T-helper 9 cell (primary cell): Measurements from ENCODE around the gene ISLR.

ENCODE experiments used
- DNase-seq: peaks from one replicate; pipeline ENCODE4 v3.0.0-alpha.2; 2020

The ISLR gene

DNA sequence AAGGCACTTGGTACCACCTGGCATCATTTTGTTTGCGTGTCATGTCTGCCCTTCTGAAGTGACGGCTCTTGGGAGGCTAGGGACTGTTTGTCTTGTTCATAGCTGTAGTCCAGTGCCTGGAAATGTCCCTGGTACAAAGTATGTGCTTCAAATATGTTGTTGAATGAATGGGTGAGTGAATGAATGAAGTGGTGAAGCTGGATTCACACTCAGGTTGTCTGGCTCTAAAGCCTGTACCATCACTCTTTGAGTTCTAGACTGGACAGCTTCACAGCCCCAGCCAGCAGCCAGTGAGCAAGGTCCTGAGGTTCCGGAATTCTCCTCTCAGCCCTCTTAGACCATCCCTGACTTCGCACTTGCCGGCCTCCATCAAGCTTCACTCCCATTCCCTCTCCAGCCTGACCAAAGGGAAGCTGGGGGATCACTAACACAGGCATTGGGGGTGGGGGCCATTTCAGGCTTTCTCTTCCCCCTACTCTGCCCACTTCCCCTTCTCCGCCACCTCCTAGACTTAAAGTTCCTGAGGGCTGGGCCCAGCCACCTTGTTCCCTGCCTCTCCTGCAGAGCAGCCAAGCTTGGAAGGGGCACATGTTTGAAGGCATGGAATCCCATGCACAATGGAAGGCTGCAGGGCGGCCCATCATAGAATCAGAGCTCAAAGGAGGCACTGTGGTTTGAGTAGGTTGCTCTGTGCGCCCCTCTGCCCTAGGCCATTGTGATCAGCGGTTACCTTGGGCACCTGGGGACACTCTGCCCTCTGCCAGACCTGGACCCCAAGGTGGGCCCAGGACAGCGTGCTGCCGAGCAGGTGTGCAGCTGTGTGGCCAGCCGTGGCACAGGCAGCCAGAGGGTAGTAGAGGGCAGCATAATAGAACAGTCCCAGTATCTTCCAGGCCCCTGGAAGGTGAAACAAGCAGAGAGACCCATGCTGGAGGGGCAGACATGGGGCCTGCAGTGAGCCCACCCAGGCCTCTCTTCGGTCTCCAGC is 21.4 kb downstream of the ISLR start:
- DNase-seq, result no peak

- no peak for DNase-seq
Measured at GRCh38 chr15:74196175-74196574, 22.7 kb downstream of the ISLR start.

GRCh38 chr15:74197176-74197965 is 23.9 kb downstream of the ISLR start:
- no peak for DNase-seq

DNA sequence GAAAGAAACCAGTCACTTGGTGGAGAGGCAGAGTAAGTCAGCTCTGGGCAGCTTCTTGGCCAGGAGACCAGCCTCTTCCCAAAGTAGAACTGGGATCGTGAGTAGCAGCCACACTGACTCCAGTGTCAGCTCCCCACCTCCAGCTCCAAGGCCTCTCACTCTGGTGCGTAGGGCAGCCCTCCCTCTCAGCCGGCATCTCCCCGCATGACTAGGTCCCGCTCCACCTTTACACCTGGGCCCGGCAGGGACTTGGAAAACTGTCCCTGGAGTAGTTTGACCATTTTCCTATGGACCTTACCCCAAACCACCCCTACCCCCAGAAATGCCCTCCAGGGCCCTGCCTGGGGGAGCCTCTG is 25.8 kb downstream of the ISLR start:
- DNase-seq, result no peak

GRCh38 chr15:74200412-74200815 is 26.9 kb downstream of the ISLR start:
- no peak for DNase-seq

GRCh38 chr15:74200871-74201419 is 27.4 kb downstream of the ISLR start:
- no peak for DNase-seq

DNA sequence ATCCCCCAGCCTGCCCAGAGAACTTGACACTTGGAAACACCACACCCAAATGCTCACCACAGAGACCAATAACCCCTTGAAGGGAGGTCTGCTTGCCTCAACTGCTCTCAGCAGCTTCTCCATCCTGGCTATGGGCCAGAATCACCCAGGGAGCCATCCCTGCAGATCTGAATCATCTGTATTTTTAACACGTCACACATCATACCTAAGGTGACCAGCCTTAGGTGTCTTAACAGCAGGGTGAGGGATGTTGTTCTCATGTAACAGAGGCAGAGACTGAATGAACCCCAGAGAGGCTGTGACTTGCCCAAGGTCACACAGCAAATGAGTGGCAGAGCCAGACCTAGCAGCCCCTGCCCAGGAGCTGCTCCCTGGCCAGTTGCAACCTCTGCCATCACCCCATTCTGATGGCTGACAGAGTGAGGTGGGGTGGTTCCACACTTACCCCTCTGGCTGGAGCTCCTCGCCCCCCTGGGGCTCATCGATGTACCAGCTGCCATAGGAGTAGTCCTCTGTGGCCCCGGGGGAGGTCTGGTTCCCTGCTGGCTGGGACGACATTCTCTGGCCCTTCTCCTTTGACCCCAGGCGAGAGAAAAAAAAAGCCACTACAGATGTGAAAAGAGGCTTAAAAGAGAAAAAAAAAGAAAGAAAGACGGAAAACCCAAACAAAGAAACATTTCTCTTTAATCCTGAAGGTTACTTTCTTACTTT is 28.4 kb downstream of the ISLR start:
- no peak for DNase-seq

DNA sequence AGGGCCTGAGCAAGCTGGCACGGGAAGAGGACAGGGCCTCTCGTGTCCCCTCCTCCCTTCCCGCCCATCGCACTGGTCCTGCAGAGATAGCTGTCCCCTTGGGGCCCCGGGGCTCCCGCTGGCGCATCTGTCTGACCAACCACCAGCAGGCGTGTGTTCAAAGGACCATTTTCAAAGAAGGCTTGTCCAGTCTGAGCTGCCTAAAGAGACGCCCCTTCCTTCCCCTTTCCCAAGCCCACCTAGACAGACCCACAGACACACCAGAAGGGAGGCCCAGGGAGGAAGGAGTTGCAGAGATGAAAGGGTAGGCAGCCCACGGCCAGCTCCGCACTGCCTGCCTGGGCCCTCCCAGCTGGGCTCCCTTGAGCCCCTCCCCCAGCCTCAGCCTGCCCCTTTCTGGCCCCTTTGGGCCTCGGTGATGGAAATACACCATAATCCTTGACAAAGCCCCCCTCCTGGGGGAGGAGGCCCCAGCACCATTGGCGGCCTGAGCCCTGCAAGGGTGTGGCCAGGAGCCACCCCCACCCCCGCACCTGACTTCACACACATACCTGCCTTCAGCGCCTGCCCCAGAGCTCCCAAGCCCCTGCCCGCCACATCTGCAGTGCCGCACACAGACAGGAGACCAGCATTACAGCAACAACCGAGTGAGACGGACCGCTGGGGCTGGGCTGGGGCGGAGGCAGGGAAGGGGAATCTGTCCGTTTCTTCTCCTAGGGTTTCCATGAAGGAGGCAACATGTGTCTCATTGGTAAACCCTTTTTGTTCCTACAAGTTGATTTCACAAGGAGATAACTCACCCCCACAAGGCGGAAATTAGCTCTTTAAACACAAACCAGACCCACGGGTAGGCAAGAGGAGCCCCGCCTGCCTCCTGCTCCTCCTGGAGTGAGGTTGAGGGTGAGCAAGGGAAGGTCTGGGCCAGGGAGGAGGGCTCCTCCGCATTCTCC is 29.2 kb downstream of the ISLR start, which contains the start of gene STRA6:
TSS of gene STRA6 (minus strand) at position 336 of the 950 bp plus-strand sequence. CDS start 520 bp downstream, outside the sequence.
- no peak for DNase-seq

DNA sequence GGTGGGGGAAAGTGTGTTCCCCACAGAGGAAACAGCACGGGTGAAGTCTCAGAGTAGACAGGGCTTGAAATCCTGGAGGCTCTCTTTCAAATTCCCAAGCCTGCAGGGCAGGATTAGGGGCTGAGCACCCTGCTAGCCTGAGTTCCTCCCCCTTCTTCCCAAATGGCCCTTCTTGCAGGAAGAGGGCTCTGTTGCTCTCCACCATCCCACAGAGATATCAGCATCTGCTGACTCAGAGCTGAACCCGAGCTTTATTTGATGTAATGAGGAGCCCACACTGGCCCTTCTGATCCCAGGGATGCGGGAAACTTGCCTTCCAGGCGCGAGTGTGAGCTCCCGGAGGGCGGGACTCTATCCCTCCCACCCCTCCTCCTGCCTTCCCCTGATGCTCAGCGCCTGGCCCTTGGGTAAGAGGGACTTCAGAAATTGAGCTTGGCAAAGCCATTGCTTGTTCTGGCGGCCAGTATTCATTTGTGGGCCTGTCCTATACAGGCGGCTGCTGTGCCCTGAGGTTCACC is 30.5 kb downstream of the ISLR start:
- DNase-seq, result no peak

- DNase-seq, result no peak
Measured at GRCh38 chr15:74205582-74205947, 32.1 kb downstream of the ISLR start.

DNA sequence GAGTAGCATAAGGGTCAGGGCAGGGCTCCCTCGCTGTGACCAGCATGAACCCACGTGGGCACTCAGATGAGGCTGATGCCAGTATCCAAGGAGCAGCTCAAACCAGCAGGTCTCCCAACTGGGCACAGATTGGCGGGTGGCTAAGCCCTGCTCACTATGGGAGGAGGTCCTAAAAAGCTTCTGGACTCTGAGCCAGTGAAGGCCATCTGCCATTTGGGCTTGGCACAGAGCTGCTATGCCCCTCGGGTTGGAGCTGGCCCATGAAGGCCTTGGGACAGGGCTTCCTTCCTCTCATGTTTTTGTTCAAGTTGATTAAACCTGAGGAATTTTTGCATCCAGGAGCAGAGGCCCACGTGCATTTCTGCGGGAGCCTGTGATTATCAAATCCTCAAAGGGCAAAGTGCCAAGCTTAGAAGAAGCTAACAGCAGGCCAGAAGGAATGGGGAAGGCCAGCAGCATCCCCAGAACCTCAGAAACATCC is 33.3 kb downstream of the ISLR start:
- DNase-seq, result no peak

GRCh38 chr15:74207652-74208440 is 34.3 kb downstream of the ISLR start:
- no peak for DNase-seq

- no peak for DNase-seq
Measured at GRCh38 chr15:74208496-74208895, 35.0 kb downstream of the ISLR start.

DNA sequence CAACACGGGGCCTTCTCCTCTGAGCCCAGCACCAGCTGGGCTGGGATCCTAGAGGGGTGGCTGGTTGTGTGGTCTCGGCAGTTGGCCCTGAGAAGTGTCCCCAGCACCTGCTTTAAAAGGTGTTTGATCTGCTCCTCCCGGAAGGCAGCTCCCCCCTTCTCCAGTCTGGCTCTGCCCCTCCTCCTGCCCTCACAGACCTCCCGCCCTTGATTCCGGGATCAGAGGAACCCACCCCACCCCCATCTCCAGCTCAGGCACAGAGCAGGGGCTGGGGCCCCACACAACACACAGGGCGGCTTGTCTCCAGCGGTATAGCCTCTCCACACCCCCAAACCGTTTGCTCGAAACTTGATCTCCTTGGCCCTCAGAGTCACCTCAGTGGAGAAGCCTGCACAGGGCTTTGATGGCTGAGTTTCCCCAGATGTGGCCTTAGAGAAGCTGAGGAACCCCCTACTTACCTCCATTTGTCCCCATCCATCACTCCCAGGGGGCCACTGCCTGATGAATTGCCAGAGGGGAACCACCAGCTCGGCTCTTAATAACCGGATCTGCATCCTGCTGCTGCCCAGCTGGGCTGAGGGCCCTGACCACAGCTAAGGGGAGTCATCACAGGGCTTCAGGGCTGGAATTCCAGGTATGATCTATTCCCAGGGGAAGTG is 35.5 kb downstream of the ISLR start:
- no peak for DNase-seq

- no peak for DNase-seq
Measured at GRCh38 chr15:74209560-74209958, 36.0 kb downstream of the ISLR start.

DNA sequence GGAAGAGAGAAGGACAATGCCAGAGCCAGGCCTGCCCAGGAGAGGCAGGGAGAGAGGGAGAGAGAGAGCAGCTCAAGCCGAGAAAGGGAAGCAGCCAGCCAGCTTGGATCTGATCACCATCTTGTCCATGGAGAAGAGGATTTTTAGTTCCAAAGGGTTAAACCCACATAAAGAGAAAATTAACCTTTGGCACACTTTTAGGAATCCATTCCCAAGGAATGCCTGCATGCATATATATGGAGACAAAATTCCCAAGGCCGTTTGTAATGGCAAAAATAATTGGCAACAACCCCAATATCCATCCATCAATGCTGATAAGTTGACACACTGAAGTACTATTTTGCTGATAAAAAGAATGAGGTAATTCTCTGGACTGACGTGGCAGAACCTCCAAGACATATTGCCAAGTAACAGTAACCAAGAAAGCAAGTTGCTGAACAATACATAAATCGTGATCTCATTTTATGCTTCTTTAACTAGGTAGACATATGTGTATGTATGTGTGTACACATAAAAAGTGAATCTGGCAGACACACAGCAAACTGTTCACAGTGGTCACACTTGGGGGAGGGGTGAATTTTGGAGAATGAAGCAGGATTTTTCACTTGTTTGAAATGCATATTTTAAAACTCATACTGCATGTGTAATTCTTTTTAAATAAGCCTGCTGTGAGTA is 36.6 kb downstream of the ISLR start:
- DNase-seq, result no peak

DNA sequence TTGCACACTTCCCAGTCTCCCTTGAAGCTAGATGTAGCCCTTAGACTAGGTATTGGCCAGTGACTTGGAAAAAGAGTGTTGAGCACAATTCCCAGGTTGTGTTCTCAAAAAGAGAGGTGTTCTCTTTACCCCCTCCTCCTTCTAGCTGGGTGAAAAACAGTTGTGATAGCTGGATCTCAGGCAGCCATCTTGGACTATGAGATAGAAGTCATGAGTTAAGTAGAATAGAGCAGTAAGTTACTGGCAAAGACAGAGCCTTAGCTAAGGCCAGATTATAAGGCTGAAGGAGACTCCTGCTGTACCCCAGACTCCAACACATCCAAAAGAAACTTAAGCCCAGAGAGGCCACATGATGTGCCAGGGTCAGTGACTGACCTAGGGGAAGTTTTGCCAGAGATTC is 37.2 kb downstream of the ISLR start:
- DNase-seq, result no peak

DNA sequence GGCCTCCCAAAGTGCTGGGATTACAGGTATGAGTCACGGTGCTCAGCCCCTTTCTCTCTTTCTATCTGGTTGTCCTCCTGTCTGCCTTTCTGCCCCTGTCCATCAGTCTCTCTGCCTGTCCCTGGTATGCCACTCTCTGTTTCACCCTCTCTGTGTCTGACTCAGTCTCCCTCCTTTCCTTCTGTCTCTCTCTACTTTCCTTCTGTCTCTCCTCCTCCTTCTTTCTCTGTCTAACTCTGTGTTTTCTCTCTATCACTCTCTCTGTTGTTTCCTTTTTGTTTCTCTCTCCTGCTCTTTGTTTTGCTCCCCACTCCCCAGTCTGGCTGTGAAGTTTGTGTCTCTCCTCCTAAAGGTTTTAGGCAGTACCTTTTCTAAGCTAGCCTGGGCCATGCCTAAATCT is 38.1 kb downstream of the ISLR start:
- no peak for DNase-seq

GRCh38 chr15:74212494-74212893 is 39.0 kb downstream of the ISLR start:
- no peak for DNase-seq
